GM12873 (cell line): ENCODE measurements around the gene CCL18.

ENCODE experiments used
- CTCF ChIP-seq: IDR thresholded peaks from 2 replicates; pipeline ENCODE4 v1.5.1; 2012; ENCODE audit warnings: low read depth, mild to moderate bottlenecking, moderate library complexity, low read length, control low read depth; ENCODE audit not compliant: insufficient read depth; ENCODE audit errors: missing control alignments

Gene CCL18

GRCh38 chr17:36106493-36106835, 42.4 kb downstream of the CCL18 start:
- no peak for TF ChIP-seq CTCF

GRCh38 chr17:36107660-36108059, 43.6 kb downstream of the CCL18 start:
- TF ChIP-seq CTCF = no peak

DNA sequence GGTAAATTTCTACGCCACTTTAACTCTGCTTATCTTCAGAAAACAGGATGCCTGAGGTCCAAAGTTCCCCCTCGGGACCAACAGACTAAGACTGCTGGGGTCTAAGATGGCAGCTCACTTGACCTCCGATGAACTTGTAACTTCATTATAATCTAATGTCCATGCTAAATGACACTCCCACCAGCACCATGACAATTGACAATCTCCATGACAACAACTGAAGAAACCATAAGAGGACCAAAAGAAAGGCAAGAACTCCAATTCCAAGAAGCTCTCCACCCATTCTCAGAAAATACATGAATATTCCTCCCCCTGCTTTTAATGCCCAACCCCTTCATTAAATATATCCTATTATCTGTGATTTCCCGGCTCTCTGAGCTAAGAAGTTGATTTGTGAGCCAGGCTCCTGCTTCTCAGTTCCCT, 47.0 kb downstream of the CCL18 start:
- no peak for TF ChIP-seq CTCF

DNA sequence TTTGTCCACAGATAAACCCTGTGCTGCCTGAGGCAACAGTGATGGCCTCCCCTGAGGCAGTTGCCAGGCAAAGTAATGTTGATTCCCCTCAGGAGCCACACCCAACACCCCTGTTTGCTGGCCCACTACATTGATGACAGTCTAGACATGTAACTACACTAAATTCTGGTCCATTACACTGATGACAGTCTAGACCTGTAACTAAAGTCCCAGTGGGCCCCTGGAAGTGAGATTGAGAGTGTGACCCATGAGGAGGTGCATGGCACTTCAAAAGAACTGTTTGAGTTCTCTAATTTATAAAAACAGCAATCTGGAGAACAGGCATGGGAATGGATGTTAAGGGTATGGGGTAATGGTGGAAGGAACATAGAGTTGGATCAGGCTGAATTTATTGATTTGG, 48.5 kb downstream of the CCL18 start:
- no peak for TF ChIP-seq CTCF

DNA sequence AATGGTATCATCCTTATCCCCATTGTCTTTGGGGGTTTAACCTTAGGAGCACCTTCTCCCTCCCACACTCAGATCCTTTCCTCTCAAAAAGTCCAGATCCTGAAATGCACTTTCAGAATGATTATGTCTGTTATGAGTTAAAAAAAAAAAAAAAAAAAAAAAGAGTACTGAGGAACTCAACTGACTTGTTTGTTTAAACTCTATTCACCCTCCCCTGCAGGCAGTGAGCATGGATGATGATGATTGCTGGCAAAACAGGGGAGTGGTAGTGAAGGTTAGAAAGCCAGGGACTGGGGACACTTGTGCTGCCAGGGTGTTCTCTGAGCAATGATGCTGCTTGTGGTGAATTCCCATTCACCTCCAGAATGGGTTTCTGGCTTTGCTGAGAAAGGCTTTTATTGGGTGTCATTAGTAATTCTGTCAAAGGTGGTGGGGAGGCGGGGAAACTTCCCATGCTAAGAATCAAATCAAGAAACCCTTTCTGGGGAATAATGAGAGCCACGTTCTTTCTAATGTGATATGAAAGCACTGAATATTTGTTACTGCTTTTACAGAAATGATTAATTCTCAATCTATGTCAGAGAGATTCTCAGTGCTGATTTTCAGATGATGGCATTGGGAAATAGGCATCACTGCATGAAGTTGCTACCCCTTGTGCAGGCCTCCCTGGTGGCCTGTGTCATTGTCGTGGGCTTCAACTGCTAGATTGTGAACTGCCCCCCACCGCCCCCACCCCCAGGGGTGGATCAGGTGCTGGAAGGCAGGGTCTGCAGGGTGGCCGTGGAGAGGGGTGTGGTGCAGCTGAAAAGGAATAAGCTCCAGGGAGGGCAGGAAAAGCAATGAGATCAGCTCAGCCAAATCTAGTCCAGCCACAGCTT, 53.7 kb downstream of the CCL18 start:
- no peak for TF ChIP-seq CTCF

- TF ChIP-seq CTCF = peak; percentile 3
Measured at GRCh38 chr17:36118477-36119353, 54.6 kb downstream of the CCL18 start.

DNA sequence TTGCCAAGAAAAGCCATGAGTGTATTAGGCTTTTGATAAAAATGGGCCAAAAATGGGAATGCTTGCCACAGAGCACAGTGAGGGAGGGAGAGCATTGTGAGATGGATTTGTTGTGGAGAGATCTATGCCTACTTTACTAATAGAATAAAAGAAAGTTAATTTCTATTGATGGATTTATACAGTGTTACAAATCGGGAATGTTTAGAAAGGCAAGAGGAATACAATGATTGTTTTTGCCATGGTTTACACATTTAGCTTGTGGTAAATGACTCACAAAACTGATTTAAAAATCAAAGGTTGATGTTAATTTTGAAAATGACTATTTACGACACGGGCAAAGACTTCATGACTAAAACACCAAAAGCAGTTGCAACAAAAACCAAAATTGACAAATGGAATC, 56.1 kb downstream of the CCL18 start:
- no peak for TF ChIP-seq CTCF
